ENCODE measurements around the gene NTN4.
A peak's percentile ranks its signal among the peaks of the same experiment; 100 is the strongest.

Gene NTN4

GRCh38 chr12:95653771-95654546 lies 136.6 kb downstream of the NTN4 start:
- DNase-seq: no peak

- no peak for DNase-seq
Measured at GRCh38 chr12:95651681-95652080, 138.9 kb downstream of the NTN4 start.

- no peak for DNase-seq
Measured at GRCh38 chr12:95648990-95649791, 141.4 kb downstream of the NTN4 start.

GRCh38 chr12:95646781-95647190 lies 143.8 kb downstream of the NTN4 start:
- no peak for DNase-seq

GRCh38 chr12:95643256-95643655 lies 147.3 kb downstream of the NTN4 start:
- no peak for DNase-seq

- no peak for DNase-seq
Measured at GRCh38 chr12:95642583-95642982, 148.0 kb downstream of the NTN4 start.

- no peak for DNase-seq
Measured at GRCh38 chr12:95641299-95641952, 149.1 kb downstream of the NTN4 start.

- DNase-seq: no peak
Measured at GRCh38 chr12:95640516-95640915, 150.0 kb downstream of the NTN4 start.

- no peak for DNase-seq
Measured at GRCh38 chr12:95637471-95638155, 153.0 kb downstream of the NTN4 start.

GRCh38 chr12:95637010-95637409 lies 153.6 kb downstream of the NTN4 start:
- DNase-seq: no peak

- no peak for DNase-seq
Measured at GRCh38 chr12:95634622-95635621, 155.6 kb downstream of the NTN4 start.

- no peak for DNase-seq
Measured at GRCh38 chr12:95633732-95634465, 156.7 kb downstream of the NTN4 start.

GRCh38 chr12:95633049-95633731 lies 157.4 kb downstream of the NTN4 start:
- no peak for DNase-seq

GRCh38 chr12:95630496-95630895 lies 160.1 kb downstream of the NTN4 start:
- DNase-seq: no peak

- no peak for DNase-seq
Measured at GRCh38 chr12:95629392-95629791, 161.2 kb downstream of the NTN4 start.

GRCh38 chr12:95626854-95627253 lies 163.7 kb downstream of the NTN4 start:
- no peak for DNase-seq

- DNase-seq: no peak
Measured at GRCh38 chr12:95625012-95625411, 165.6 kb downstream of the NTN4 start.

- DNase-seq: no peak
Measured at GRCh38 chr12:95624589-95624988, 166.0 kb downstream of the NTN4 start.

GRCh38 chr12:95623554-95624170 lies 166.9 kb downstream of the NTN4 start:
- DNase-seq: peak; percentile 7 to 12

GRCh38 chr12:95622879-95623278 lies 167.7 kb downstream of the NTN4 start:
- DNase-seq: no peak
